Osteocyte (in vitro differentiated cells): ENCODE measurements around the gene EIF4A2. TPM values are rescaled to one million over a fixed set of nuclear protein-coding genes. Genes with fewer than 3 reads are reported as not detected.

Experiments
- DNase-seq: peaks from one replicate; pipeline ENCODE4 v3.0.0; 2021; ENCODE audit warnings: mixed read lengths; ENCODE audit not compliant: unreplicated experiment; ENCODE audit errors: extremely low spot score
- H3K27ac Mint-ChIP-seq: one replicate; pipeline ENCODE4 v1.8.0; 2021; ENCODE audit warnings: mild to moderate bottlenecking, mixed read lengths; ENCODE audit not compliant: unreplicated experiment
- H3K27me3 Mint-ChIP-seq: one replicate; pipeline ENCODE4 v1.8.0; 2021; ENCODE audit warnings: mixed read lengths; ENCODE audit not compliant: unreplicated experiment
- H3K36me3 Mint-ChIP-seq: one replicate; pipeline ENCODE4 v1.8.0; 2021; ENCODE audit warnings: mixed read lengths; ENCODE audit not compliant: unreplicated experiment
- H3K4me1 Mint-ChIP-seq: one replicate; pipeline ENCODE4 v1.8.0; 2021; ENCODE audit warnings: mixed read lengths; ENCODE audit not compliant: unreplicated experiment
- H3K4me3 Mint-ChIP-seq: one replicate; pipeline ENCODE4 v1.8.0; 2021; ENCODE audit warnings: mild to moderate bottlenecking, moderate library complexity, mixed read lengths; ENCODE audit not compliant: unreplicated experiment
- H3K9me3 Mint-ChIP-seq: one replicate; pipeline ENCODE4 v1.8.0; 2021; ENCODE audit warnings: mixed read lengths; ENCODE audit not compliant: unreplicated experiment
- total RNA-seq: library from RNA; stranded (reverse); gene quantifications from 2 replicates; pipeline ENCODE4 v1.2.1, GENCODE V29; 2021
- TF ChIP-seq, protein P1 (sequence below): fragments of 200-600 bp; sonication (generic); IDR thresholded peaks from 2 replicates; pipeline ENCODE4 v1.5.0; 2021; ENCODE audit warnings: antibody characterized with exemption, mild to moderate bottlenecking, moderate library complexity

The EIF4A2 gene
- total RNA-seq, 1 donor from 2014 or later: 408 TPM

DNA sequence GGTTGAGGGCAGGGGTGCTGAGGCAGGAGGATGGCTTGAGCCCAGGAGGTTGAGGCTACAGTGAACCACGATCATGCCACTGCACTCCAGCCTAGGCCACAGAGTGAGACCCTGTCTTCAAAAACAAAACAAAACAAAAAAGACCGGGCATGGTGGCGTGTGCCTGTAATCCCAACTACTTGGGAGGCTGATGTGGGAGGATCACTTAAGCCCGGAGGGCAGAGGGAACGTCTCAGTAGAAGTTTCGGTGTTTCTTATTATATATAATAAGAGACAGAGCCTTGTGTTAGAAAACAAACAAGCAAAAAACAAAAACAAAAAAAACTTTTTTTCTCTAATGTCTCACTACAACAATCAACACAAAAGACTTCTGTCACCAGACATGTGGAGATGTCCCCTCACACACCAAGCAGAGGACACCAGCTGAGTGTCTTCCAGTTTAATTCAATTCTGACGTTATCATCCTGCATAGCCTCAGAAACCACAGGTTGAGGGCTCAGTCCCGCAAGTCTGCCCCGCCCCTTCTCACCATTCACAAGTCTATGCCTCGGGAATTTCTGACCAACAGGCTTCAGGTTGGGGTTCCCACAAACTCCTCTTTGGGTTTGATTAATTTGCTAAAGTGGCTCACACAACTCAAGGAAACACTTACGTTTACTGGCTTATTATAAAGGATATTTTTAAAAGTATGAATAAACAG lies 24.0 kb upstream of the EIF4A2 start:
- Mint-ChIP-seq H3K9me3 (no peaks in the 10 kb centered on the region), H3K4me3 (no peak overlapping the region), H3K27ac (no peak overlapping the region), H3K27me3 (peaks cover 12% of the 10 kb centered on the region), H3K36me3 (no peaks in the 10 kb centered on the region), H3K4me1 (no peaks in the 10 kb centered on the region)
- DNase-seq: no peak
- TF ChIP-seq, protein P1, sequence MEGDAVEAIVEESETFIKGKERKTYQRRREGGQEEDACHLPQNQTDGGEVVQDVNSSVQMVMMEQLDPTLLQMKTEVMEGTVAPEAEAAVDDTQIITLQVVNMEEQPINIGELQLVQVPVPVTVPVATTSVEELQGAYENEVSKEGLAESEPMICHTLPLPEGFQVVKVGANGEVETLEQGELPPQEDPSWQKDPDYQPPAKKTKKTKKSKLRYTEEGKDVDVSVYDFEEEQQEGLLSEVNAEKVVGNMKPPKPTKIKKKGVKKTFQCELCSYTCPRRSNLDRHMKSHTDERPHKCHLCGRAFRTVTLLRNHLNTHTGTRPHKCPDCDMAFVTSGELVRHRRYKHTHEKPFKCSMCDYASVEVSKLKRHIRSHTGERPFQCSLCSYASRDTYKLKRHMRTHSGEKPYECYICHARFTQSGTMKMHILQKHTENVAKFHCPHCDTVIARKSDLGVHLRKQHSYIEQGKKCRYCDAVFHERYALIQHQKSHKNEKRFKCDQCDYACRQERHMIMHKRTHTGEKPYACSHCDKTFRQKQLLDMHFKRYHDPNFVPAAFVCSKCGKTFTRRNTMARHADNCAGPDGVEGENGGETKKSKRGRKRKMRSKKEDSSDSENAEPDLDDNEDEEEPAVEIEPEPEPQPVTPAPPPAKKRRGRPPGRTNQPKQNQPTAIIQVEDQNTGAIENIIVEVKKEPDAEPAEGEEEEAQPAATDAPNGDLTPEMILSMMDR: no peak

DNA sequence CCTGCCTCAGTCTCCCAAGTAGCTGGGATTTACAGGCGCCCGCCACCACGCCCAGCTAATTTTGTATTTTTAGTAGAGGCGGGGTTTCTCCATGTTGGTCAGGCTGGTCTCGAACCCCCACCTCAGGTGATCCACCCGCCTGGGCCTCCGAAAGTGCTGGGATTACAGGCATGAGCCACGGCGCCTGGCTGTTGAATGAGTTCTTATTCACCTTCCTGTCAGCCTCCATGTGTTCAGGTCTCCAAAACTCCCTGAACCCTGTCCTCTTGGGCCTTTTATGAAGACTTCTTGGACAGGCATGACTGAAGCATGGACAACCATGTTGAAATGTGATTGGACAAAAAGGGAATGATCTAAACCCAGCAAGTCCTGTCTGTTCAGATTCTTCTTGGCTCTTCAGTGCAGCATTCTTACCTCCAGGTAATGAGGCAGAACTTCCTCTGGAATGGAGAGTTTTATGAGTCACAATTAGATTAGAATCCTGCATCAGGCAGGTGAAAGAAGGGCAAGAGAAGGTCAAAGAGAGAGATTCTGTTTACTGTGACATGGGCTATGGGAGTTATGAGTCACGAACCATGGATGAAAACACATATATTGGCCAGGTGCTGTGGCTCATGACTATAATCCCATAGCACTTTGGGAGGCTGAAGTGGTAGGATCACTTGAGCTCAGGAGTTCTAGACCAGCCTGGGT lies 23.1 kb upstream of the EIF4A2 start:
- no peak overlapping the region for H3K27ac Mint-ChIP-seq
- DNase-seq: no peak
- no peak overlapping the region for H3K4me3 Mint-ChIP-seq
- H3K36me3 Mint-ChIP-seq: no peaks in the 10 kb centered on the region
- no peaks in the 10 kb centered on the region for H3K4me1 Mint-ChIP-seq
- peaks cover 12% of the 10 kb centered on the region for H3K27me3 Mint-ChIP-seq
- TF ChIP-seq, protein P1: no peak
- no peaks in the 10 kb centered on the region for H3K9me3 Mint-ChIP-seq

DNA sequence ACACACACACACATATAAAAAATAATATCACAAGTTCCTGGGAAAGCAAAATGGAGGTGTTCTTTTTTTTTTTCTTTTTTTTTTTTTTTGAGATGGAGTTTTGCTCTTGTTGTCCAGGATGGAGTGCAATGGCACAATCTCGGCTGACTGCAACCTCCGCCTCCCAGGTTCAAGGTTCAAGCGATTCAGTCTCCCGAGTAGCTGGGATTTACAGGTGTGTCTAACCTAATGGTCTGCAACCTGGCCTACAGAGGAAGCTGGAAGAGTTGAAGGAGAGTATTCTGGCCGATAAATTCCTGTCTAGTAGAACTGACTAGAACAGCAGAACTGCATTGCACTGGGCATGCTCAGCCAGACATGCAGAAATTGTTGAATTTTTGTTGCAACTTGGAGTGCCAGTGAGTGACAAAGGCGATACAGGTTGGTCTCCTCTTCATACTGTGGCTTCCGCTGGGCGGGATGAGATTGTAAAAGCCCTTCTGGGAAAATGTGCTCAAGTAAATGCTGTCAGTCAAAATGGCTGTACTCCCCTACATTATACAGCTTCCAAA lies 22.4 kb upstream of the EIF4A2 start:
- Mint-ChIP-seq H3K4me1 (no peaks in the 10 kb centered on the region), H3K27me3 (peaks cover 12% of the 10 kb centered on the region), H3K36me3 (no peaks in the 10 kb centered on the region), H3K27ac (no peak overlapping the region), H3K4me3 (no peak overlapping the region), H3K9me3 (no peaks in the 10 kb centered on the region)
- TF ChIP-seq, protein P1: no peak
- DNase-seq: no peak

DNA sequence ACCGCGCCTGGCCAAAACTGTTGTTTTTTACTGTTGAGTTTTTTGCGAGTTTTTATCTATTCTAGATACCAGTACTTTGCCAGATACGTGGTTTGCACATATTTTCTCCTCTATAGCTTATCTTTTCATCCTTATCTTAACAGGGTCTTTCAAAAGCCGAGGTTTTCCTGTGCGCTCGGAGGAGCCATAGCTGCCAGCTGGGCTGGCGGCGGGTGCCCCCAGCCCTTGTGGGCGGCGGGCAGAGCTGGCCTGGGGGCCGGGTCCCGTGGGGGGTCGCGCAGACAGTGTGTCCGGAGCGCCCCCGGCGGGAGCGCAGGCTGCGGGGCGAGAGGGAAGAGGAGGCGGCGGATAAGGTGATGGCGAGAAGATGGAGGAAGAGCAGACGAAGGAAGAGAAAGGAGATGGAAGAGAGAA lies 11.1 kb upstream of the EIF4A2 start:
- no peak for DNase-seq
- peak overlapping the region; percentile 68 for H3K4me3 Mint-ChIP-seq
- TF ChIP-seq, protein P1: no peak
- peaks cover 17% of the 10 kb centered on the region for H3K4me1 Mint-ChIP-seq
- H3K27me3 Mint-ChIP-seq: no peaks in the 10 kb centered on the region
- H3K27ac Mint-ChIP-seq: peak overlapping the region; percentile 69
- no peaks in the 10 kb centered on the region for H3K9me3 Mint-ChIP-seq
- no peaks in the 10 kb centered on the region for H3K36me3 Mint-ChIP-seq

DNA sequence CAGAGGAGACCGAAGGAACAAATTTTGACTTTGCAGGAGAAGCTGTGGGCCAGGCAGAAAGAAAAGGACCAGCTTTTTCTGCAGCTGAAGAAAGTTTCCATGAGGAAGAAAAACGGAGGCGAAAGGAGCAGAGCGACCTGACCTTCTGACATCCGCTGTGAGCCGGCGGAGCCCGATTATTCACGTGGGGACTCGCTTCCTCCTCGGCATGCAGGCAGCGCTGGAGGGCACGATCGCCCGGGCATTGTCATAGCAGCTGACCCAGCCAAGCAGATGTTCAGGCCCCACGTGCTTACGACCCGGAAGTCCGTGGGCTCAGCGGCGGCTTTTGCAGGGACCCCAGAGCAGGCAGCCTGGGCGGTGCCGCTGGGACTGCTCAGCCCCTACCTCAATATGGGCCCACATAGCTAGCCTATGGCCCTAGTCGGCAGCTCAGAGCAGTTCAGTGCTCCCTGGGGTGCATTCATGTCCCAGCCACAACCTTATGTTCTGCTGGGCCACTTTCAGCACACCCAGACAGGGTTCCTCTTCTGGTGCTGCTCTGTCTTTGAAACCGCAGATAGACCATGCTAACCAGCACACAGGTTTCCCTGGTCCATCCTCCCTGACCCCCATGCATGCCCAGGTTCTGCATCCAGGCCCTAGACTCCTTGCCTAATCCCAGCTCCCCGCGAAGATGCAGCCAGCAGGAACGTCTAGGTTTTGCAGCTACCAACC lies 10.5 kb upstream of the EIF4A2 start:
- Mint-ChIP-seq H3K4me1 (peaks cover 17% of the 10 kb centered on the region), H3K27ac (peak overlapping the region; percentile 69), H3K9me3 (no peaks in the 10 kb centered on the region), H3K4me3 (peak overlapping the region; percentile 68), H3K36me3 (no peaks in the 10 kb centered on the region), H3K27me3 (no peaks in the 10 kb centered on the region)
- DNase-seq: no peak
- TF ChIP-seq, protein P1: no peak
